BE2C (cell line): ENCODE data around the gene ENOX1.

Source experiments
- DNase-seq: peaks from one replicate; pipeline ENCODE4 v3.0.0-alpha.2; 2020
- H3K27me3 ChIP-seq: fragments of 250-450 bp; sonication (Bioruptor Pico); 2 replicates; pipeline ENCODE4 v1.5.1; 2020; ENCODE audit warnings: mild to moderate bottlenecking
- H3K36me3 ChIP-seq: fragments of 250-450 bp; sonication (Bioruptor Pico); 2 replicates; pipeline ENCODE4 v1.5.1; 2020; ENCODE audit warnings: mild to moderate bottlenecking
- H3K4me1 ChIP-seq: fragments of 250-450 bp; sonication (Bioruptor Pico); 2 replicates; pipeline ENCODE4 v1.5.1; 2020
- H3K4me3 ChIP-seq: 2 replicates; pipeline ENCODE4 v1.5.1; 2011; ENCODE audit warnings: low read depth, low read length
- H3K9me3 ChIP-seq: fragments of 250-450 bp; sonication (Bioruptor Pico); 2 replicates; pipeline ENCODE4 v1.5.1; 2020
- CTCF ChIP-seq: IDR thresholded peaks from 2 replicates; pipeline ENCODE4 v1.5.1; 2012; ENCODE audit warnings: mild to moderate bottlenecking, low read depth, low read length

The ENOX1 gene

DNA sequence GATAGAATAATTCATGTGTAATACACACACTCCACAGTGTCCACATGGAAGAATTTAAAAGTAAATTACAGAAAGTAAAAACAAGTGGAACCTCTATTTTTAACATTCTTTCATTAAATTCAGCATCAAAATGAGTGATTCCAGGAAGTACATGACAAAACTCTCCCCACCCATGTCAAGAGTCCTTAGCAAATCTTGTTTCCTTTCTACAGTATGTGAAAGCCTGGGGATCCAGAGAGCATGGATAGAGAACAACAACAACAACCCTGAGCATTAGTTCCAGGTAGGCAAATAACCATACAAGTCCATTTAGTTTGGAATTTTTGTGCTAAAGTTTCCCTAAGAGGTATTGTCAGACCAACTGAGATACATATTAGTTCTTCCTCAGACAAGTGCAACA is 267.9 kb downstream of the ENOX1 start:
- no peaks in the 10 kb centered on the region for H3K4me1 ChIP-seq
- DNase-seq: no peak
- no peaks in the 10 kb centered on the region for H3K9me3 ChIP-seq
- no peak for TF ChIP-seq CTCF
- H3K27me3 ChIP-seq: no peaks in the 10 kb centered on the region
- H3K36me3 ChIP-seq: no peaks in the 10 kb centered on the region
- no peak overlapping the region for H3K4me3 ChIP-seq

GRCh38 chr13:43516401-43516833 is 270.4 kb downstream of the ENOX1 start:
- H3K27me3 ChIP-seq: no peaks in the 10 kb centered on the region
- no peak for TF ChIP-seq CTCF
- no peaks in the 10 kb centered on the region for H3K9me3 ChIP-seq
- no peak overlapping the region for H3K4me3 ChIP-seq
- H3K36me3 ChIP-seq: no peaks in the 10 kb centered on the region
- no peak for DNase-seq
- H3K4me1 ChIP-seq: no peaks in the 10 kb centered on the region

DNA sequence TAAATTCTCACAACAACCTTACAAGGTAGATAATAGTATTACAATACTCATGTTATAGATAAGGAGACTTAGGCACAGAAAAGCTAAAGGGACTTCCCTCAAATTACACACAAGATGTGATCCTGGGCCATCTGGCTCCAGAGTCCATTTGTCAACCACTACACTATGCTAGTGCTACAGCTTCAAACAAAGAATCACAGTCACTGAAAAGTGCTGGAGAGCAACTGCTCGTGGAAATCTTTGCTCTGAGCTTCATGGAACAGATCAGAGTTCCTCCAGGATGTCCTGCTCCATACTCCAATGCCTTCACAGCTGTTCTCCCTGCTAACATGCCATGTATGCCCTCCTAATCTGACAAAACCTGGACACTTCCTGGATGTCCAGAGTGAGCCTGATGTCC is 271.2 kb downstream of the ENOX1 start:
- no peaks in the 10 kb centered on the region for H3K9me3 ChIP-seq

DNA sequence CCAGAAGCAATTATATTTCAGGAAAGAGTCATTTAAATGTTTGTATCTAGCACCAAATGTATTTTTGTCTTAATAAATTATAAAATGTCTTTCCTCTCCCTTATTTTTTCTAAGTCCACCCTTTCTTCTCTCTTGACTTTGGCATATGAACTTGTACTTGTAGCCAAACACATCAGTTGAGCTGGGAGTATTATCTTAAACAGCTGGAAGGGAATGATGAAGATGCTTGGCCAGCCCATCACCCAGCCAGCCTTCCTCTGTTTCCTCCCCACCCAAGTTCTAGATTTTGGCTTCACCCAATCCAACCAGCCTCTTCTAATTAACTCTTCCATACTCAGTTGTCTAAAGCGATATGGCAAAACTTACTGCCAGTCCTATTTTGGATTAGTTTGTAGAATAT is 272.5 kb downstream of the ENOX1 start:
- H3K27me3 ChIP-seq: no peaks in the 10 kb centered on the region
- no peaks in the 10 kb centered on the region for H3K4me1 ChIP-seq
- no peaks in the 10 kb centered on the region for H3K9me3 ChIP-seq
- no peak for TF ChIP-seq CTCF
- no peak for DNase-seq
- no peaks in the 10 kb centered on the region for H3K36me3 ChIP-seq
- no peak overlapping the region for H3K4me3 ChIP-seq

More for the DNA sequence above, 271.2 kb downstream of the ENOX1 start:
- DNase-seq: no peak
- H3K27me3 ChIP-seq: no peaks in the 10 kb centered on the region
- no peak for TF ChIP-seq CTCF
- H3K4me3 ChIP-seq: no peak overlapping the region
- no peaks in the 10 kb centered on the region for H3K36me3 ChIP-seq
- no peaks in the 10 kb centered on the region for H3K4me1 ChIP-seq

DNA sequence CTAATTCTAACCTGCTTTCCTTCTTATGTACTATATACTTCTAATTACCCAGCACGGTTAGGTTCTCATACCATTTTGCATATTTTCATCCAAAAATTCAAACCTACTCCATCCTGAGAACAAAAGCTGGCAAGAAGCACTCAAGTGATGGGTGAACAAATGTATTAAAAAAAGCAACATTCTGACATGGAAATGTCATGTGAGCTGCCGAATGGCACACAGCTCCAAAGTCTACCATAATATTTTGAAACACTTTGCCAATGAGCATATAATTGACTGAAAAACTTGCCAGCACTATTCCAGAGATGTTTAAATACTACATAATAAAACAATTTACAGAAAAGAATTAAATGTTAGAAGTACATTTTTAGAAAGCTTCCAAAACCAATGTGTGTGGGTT is 274.6 kb downstream of the ENOX1 start:
- Histone ChIP-seq H3K36me3 (no peaks in the 10 kb centered on the region), H3K4me1 (no peaks in the 10 kb centered on the region), H3K27me3 (no peaks in the 10 kb centered on the region), H3K4me3 (no peak overlapping the region), H3K9me3 (no peaks in the 10 kb centered on the region)
- TF ChIP-seq CTCF: no peak
- DNase-seq: no peak

DNA sequence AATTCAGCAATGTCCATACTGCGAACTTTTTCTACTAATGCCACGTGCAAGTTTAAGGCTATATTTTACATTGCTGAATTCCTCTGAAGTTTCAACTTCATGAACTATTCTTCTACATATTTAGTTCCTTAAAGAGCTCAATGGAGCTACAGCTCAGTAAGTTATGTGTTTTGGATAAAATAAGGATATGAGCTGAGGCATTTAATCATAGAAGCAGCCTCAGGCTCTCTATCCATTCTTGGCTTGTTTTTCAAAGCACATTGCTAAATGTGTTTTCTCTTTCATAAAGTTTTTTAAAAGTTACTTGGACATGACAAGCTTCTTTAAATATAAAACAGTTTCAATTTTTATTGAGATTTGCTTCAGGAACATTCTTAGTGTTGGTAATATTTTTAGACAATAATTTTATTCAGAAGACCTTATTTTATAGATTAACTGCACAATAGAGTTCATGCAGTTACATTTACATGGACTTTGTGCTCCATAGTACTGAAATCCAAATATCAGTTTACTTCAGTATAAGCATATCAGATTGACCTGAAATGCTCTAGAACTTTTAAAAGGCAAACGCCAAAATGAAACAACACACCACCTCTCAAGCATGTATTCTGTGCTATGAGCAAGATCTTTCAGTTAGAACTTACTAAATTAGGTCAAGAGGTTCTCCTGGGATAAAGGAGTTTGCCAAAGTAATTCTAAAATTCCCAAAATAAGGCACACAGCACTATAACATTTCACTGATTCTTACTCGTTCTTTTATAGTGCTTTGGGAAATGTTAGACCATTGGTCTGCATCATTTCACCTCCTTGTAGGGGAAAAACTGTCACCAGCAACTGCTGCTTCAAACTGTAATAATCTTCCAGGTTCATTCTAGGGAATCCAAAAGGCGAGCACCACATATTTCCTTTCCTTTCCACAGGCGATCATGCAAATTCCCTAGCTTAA is 275.5 kb downstream of the ENOX1 start:
- Histone ChIP-seq H3K4me3 (no peak overlapping the region), H3K36me3 (no peaks in the 10 kb centered on the region), H3K9me3 (no peaks in the 10 kb centered on the region), H3K27me3 (no peaks in the 10 kb centered on the region), H3K4me1 (no peaks in the 10 kb centered on the region)
- TF ChIP-seq CTCF: no peak
- no peak for DNase-seq
